WI38 (cell line): ENCODE results near the gene MEGF11.

ENCODE experiments used
- H3K4me3 ChIP-seq: 2 replicates; pipeline ENCODE4 v1.5.1; 2011; ENCODE audit warnings: low read depth, mild to moderate bottlenecking, control low read depth, low read length
- TF ChIP-seq, protein P1 (sequence below): IDR thresholded peaks from 2 replicates; pipeline ENCODE4 v1.5.1; 2012; ENCODE audit warnings: low read depth, mild to moderate bottlenecking, control low read depth, low read length

The MEGF11 gene

DNA sequence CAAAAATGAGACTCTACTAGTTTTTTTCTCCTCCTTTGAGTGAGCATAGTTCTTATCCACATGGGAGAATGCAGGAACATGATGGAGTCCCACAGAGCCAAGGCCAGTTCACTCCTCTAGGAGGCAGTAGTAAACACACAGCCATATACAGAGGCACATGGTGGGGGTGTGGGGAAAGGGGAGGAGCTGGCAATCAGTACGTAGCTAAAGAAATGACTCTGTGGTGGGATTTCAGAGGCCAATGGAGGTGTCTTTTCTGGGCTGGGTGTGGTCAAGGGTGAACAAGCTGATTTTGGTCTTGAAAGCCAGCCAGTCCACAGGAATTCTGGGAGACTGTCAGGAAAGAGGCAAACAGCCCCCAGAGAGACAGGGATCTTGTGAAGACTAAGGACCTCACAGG lies 390.9 kb downstream of the MEGF11 start:
- TF ChIP-seq, protein P1, sequence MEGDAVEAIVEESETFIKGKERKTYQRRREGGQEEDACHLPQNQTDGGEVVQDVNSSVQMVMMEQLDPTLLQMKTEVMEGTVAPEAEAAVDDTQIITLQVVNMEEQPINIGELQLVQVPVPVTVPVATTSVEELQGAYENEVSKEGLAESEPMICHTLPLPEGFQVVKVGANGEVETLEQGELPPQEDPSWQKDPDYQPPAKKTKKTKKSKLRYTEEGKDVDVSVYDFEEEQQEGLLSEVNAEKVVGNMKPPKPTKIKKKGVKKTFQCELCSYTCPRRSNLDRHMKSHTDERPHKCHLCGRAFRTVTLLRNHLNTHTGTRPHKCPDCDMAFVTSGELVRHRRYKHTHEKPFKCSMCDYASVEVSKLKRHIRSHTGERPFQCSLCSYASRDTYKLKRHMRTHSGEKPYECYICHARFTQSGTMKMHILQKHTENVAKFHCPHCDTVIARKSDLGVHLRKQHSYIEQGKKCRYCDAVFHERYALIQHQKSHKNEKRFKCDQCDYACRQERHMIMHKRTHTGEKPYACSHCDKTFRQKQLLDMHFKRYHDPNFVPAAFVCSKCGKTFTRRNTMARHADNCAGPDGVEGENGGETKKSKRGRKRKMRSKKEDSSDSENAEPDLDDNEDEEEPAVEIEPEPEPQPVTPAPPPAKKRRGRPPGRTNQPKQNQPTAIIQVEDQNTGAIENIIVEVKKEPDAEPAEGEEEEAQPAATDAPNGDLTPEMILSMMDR: peak; percentile 53
- H3K4me3 ChIP-seq: no peak overlapping the region

DNA sequence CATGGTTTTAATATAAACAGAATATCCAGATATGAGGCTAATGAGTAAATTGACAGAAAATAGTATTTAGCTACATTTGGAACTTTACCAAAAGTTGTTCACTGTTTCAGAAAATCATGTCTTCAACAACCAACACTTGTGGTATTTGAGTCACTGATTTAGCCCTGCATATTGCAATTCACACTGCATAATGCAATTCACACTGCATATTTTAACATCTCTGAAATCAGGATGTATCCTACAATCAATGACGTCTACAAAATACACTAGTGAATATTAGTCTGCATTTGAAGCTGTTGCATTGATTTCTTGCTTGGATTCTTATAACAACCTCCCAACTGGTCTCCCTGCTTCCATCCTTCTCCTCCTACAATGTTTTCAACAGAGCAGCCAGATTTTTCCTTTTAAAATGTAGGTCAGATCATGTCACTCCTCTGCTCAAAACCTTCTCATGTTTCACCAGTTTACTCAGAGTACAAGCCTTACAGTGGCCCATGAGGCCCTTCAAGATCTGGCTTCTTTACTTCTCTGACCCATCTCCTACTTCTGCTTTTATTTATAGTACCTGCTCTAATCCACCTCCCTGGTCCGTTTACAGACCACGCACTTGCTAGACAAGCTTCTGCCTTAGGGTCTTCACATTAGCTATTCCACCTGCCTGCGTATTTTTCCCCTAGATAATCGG lies 395.7 kb downstream of the MEGF11 start:
- TF ChIP-seq, protein P1: no peak
- no peak overlapping the region for H3K4me3 ChIP-seq

DNA sequence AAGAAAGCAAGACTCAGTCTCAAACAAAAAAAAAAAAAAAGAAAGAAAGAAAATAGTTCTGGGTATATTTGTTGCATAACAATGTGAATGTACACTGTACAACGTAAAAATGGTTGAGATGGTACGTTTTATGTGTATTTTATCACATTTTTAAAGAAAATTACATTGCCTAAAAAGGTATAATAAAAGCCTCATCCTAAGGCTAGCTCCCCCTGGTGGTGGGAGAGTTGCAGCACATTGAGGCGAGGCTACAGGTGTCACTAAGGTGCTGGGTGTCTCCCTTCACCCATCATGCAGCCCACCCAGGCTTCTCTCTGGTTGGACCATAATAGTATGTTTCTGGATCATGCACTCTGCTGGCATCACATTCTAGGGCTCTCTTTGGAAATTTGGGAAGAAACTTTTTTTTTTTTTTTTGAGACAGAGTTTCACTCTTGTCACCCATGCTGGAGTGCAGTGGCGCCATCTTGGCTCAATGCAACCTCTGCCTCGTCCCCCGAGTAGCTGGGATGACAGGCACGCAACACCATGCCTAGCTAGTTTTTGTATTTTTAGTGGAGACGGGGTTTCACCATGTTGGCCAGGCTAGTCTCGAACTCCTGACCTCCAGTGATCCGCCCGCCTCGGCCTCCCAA lies 396.6 kb downstream of the MEGF11 start:
- H3K4me3 ChIP-seq: no peak overlapping the region
- TF ChIP-seq, protein P1: peak; percentile 91

DNA sequence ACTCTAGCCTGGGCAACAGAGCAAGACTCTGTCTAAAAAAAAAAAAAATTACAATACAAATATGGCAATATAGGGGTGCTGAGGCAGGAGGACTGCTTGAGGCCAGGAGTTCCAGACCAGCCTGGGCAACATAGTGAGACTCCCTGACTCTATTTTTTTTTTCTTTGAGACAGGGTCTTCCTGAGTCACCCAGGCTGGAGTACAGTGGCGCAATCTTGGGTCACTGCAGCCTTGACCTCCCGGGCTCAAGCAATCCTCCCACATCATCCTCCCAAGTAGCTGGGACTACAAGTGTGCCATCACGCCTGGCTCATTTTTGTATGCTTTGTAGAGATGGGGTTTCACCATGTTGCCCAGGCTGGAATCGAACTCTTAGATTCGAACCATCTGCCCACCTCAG lies 401.6 kb downstream of the MEGF11 start:
- H3K4me3 ChIP-seq: no peak overlapping the region
- TF ChIP-seq, protein P1: no peak

DNA sequence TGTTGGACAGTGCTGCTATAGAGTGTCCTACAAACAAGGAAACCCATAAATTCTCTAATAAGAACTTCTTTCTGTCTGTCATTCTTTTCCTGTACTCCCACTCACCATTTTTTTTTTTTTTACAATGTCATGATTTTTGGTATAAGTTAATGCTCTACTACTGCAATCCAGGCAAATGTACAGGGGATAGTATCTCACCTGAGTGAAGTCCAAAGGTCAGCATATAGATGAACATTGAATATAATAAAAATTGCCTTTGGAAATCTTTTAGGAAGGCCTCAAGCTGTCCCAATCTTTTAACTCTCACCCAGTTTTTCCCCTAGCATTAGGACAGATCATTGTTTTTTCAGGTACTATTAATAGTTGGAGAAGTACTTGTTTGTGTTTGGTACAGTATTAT lies 405.6 kb downstream of the MEGF11 start:
- TF ChIP-seq, protein P1: no peak
- H3K4me3 ChIP-seq: no peak overlapping the region

DNA sequence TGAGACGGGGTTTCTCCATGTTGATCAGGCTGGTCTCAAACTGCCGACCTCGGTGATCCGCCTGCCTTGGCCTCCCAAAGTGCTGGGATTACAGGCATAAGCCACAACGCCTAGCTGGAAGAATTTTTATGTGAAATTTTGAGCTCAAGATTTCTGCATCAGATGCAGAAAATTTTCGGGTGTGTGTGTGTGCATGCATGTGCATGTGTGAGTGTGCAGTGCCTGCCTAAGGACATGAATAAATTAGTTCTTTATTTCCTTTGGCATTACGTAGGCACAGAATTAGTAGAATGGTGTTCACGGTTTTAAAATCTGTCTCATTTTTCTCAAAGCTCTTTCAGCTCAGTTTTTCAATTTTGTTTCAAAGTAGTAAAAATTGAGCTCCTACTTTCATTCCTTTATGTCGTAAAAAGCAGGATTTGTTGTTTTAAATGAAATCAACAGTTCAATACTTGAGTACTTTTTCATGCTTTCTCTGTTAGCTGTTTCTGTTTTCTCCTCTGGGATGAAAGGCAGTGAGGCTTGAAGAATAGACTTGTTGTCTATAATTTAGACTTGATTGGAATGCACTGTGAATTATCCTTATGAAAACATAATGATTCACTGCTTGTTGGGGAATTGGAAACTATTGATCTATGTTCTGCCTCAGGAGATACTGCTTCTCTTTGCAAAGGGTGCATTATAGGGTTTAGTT lies 407.6 kb downstream of the MEGF11 start:
- TF ChIP-seq, protein P1: no peak
- H3K4me3 ChIP-seq: no peak overlapping the region
